ENCODE data around the gene NRG2. TPM values are rescaled to one million over a fixed set of nuclear protein-coding genes. Genes with fewer than 3 reads are reported as not detected.

NRG2 gene
- polyA plus RNA-seq, 1 experiment: not detected

GRCh38 chr5:139914218-139914807 lies 128.8 kb downstream of the NRG2 start:
- H3K4me3 ChIP-seq (ENCODE audit: low read depth, low read length): no peak overlapping the region
- peaks cover 2% of the 10 kb centered on the region for H3K27me3 ChIP-seq (ENCODE audit: control insufficient read depth, insufficient read depth, low read length)
- POLR2A ChIA-PET: no interaction called here
- no peaks in the 10 kb centered on the region for H3K36me3 ChIP-seq (ENCODE audit: control insufficient read depth, insufficient read depth, low read length)
- CTCF ChIA-PET: no interaction called here
- no peak for TF ChIP-seq CTCF (IDR thresholded peaks at IDR 0.05; ENCODE audit: insufficient read depth, low read depth, low read length)
- no peak for DNase-seq (ENCODE audit: low read depth)

- Histone ChIP-seq H3K4me3 (ENCODE audit: low read depth, low read length) (no peak overlapping the region), H3K36me3 (ENCODE audit: control insufficient read depth, insufficient read depth, low read length) (no peaks in the 10 kb centered on the region), H3K27me3 (ENCODE audit: control insufficient read depth, insufficient read depth, low read length) (peaks cover 4% of the 10 kb centered on the region)
- CTCF ChIA-PET: no interaction called here
- no peak for TF ChIP-seq CTCF (IDR thresholded peaks at IDR 0.05; ENCODE audit: insufficient read depth, low read depth, low read length)
- POLR2A ChIA-PET: no interaction called here
- no peak for DNase-seq (ENCODE audit: low read depth)
Measured at GRCh38 chr5:139912804-139913203, 130.3 kb downstream of the NRG2 start.

- Histone ChIP-seq H3K4me3 (ENCODE audit: low read depth, low read length) (no peak overlapping the region), H3K36me3 (ENCODE audit: control insufficient read depth, insufficient read depth, low read length) (no peaks in the 10 kb centered on the region), H3K27me3 (ENCODE audit: control insufficient read depth, insufficient read depth, low read length) (peaks cover 5% of the 10 kb centered on the region)
- CTCF ChIA-PET: no interaction called here
- POLR2A ChIA-PET: no interaction called here
- DNase-seq (ENCODE audit: low read depth): no peak
- TF ChIP-seq CTCF (IDR thresholded peaks at IDR 0.05; ENCODE audit: insufficient read depth, low read depth, low read length): no peak
Measured at GRCh38 chr5:139912158-139912557, 130.9 kb downstream of the NRG2 start.

GRCh38 chr5:139911425-139912120 lies 131.5 kb downstream of the NRG2 start:
- TF ChIP-seq CTCF (IDR thresholded peaks at IDR 0.05; ENCODE audit: insufficient read depth, low read depth, low read length): no peak
- H3K27me3 ChIP-seq (ENCODE audit: control insufficient read depth, insufficient read depth, low read length): peaks cover 6% of the 10 kb centered on the region
- no peak for DNase-seq (ENCODE audit: low read depth)
- H3K4me3 ChIP-seq (ENCODE audit: low read depth, low read length): no peak overlapping the region
- no peaks in the 10 kb centered on the region for H3K36me3 ChIP-seq (ENCODE audit: control insufficient read depth, insufficient read depth, low read length)
- CTCF ChIA-PET: no interaction called here
- POLR2A ChIA-PET: no interaction called here

- ChIA-PET POLR2A (no interaction called here), CTCF (no interaction called here)
Measured at GRCh38 chr5:139910901-139911300, 132.2 kb downstream of the NRG2 start.

More at GRCh38 chr5:139910901-139911300, 132.2 kb downstream of the NRG2 start:
- DNase-seq (ENCODE audit: low read depth): no peak
- peaks cover 6% of the 10 kb centered on the region for H3K27me3 ChIP-seq (ENCODE audit: control insufficient read depth, insufficient read depth, low read length)
- no peak for TF ChIP-seq CTCF (IDR thresholded peaks at IDR 0.05; ENCODE audit: insufficient read depth, low read depth, low read length)
- no peaks in the 10 kb centered on the region for H3K36me3 ChIP-seq (ENCODE audit: control insufficient read depth, insufficient read depth, low read length)
- no peak overlapping the region for H3K4me3 ChIP-seq (ENCODE audit: low read depth, low read length)

Data from BJ (cell line).